ENCODE data around the gene LRRC36.

Gene LRRC36

DNA sequence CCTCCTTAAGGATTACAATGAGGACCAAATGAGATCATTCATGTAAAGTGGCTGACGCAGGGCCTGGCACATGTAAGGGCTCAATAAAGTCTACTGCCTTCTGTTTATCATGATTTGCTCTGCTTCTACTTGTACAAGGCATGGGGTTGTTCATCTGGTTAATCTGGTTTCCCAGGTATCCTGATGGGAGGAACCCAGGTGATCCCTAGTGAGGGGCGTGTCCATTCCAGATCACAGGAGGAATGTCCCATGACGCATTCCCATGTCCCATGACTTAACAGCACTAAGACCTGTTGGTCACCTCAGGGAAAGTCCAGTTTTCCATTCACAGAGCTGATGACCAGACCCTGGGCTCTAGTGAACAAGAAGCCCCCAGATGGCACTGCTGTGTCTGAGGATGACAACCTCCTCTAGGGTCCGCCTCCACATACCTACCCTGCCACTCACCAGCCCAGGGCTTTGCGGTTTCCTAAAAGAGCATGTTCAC lies 78.2 kb downstream of the LRRC36 start:
- TF ChIP-seq, protein P1, sequence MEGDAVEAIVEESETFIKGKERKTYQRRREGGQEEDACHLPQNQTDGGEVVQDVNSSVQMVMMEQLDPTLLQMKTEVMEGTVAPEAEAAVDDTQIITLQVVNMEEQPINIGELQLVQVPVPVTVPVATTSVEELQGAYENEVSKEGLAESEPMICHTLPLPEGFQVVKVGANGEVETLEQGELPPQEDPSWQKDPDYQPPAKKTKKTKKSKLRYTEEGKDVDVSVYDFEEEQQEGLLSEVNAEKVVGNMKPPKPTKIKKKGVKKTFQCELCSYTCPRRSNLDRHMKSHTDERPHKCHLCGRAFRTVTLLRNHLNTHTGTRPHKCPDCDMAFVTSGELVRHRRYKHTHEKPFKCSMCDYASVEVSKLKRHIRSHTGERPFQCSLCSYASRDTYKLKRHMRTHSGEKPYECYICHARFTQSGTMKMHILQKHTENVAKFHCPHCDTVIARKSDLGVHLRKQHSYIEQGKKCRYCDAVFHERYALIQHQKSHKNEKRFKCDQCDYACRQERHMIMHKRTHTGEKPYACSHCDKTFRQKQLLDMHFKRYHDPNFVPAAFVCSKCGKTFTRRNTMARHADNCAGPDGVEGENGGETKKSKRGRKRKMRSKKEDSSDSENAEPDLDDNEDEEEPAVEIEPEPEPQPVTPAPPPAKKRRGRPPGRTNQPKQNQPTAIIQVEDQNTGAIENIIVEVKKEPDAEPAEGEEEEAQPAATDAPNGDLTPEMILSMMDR (IDR thresholded peaks at IDR 0.05; ENCODE audit: low read depth, low read length, missing control alignments): no peak
- no peak for DNase-seq (ENCODE audit: low read depth)
- H3K4me3 ChIP-seq (ENCODE audit: low read depth, low read length): no peak overlapping the region

DNA sequence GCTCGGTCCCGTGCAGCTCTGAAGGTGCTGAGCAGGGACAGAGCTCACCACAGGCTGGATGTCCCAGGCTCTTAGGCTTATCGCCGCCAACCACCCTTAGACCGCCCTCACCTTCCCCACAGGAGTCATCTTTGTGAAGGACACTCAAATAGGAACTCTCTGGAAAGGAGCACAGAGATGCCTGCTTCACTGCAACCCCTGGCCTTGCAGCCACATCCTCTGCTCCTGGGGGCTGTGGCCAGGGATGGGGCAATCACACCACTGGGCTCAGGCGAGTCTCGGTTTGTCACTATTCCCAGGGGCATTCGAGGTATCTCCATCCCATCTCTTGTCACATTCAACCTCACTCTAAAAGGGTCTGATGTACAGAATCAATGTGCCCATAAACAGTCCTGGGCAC lies 78.7 kb downstream of the LRRC36 start:
- H3K4me3 ChIP-seq (ENCODE audit: low read depth, low read length): no peak overlapping the region
- TF ChIP-seq, protein P1 (IDR thresholded peaks at IDR 0.05; ENCODE audit: low read depth, low read length, missing control alignments): no peak
- DNase-seq (ENCODE audit: low read depth): no peak

DNA sequence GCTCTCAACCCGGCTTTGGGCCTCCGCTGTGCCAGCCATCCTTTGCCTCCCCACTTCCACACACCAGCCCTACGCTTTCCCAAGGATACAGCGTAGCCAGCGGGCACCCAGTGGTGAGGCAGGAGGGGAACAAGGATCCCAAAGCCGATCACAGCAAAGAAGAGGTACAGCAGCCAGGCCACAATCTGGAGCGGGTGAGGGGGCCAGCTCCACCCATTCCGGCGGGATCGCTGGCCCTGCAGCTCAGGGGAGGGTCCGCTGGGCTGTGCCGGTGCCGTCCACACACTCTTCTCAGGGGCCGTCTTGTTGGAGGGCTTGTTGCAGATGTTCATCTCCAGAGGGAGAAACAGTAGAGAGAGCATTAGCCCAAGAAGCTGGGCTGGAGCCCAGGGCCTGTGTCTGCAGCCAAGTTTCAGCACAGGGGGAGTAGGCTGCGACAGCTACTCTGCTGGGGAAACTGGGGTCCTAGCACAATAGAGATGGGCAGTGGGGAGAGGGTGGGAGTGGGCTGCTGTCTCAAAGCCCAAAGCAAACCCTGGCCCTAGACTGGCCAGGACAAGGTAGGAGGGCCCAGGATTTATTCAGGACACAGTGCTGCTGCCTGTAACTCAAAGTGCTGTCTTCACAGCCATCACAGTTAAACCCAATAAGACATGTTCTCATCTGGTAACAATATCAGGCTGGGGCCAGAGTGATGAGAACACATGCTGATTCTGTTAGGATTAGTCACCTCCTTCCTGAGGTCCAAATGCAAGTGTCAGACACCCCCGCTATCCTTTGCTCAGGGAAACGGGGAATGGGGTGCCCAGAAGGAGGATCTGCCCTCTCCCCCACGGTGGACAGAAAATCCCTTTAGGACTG lies 79.7 kb downstream of the LRRC36 start:
- H3K4me3 ChIP-seq (ENCODE audit: low read depth, low read length): no peak overlapping the region
- TF ChIP-seq, protein P1 (IDR thresholded peaks at IDR 0.05; ENCODE audit: low read depth, low read length, missing control alignments): no peak
- DNase-seq (ENCODE audit: low read depth): no peak

DNA sequence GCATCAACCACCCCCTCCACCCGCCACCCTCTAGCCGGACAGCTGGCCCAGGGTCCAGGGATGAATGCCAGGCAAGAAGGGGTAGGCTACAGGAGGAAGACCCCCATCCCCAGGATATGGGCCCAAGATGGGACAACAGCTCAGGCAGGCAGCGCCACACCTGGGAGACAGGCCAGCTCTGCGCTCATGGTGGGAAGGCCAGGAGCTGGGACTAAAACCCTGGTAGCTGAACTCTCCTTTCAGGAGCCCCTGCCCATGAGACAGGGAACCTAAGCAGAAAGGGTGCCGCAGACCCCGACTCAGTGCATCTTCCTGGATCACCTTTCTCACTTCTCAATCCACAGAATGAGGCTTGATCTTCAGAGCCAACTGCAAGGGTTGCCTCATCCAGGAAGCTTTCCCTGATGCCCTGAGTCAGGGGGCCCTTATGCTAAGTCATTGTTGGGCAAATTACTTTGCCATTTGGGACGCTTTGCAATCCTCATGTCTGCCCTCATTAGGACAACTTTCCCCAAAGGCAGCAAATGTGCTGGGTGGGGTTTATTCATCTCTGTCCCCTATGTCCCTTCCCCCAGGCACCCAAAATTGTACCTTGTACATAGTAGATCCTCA lies 80.7 kb downstream of the LRRC36 start:
- DNase-seq (ENCODE audit: low read depth): no peak
- no peak overlapping the region for H3K4me3 ChIP-seq (ENCODE audit: low read depth, low read length)
- TF ChIP-seq, protein P1 (IDR thresholded peaks at IDR 0.05; ENCODE audit: low read depth, low read length, missing control alignments): no peak

DNA sequence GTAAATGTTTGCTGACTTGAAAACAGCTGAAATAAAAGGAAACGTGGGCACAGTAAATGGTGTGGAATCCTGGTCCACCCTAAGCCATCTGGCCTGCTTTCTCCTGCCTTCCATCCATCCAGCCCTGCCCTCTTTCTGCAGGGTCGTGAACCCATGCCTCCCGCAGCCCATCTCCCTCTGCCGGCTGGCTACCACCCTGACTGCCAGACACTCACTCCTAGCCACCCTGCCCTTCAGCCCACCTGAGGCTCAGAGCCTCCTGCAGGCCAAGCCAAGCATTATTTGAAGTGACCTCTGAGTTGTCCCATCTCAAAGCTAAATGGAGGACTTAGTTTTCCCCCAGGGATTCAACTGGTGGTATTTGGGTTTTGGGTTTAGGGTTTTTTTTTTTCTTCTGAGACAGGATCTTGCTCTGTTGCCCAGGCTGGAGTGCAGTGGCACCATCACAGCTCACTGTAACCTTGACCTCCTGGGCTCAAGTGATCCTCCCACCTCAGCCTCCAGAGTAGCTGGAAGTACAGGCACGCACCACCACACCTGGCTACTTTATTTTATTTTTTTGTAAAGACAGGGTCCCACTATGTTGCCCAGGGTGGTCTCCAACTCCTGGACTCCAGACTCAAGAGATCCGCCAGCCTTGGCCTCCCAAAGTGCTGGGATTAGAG lies 81.3 kb downstream of the LRRC36 start:
- DNase-seq (ENCODE audit: low read depth): no peak
- TF ChIP-seq, protein P1 (IDR thresholded peaks at IDR 0.05; ENCODE audit: low read depth, low read length, missing control alignments): no peak
- no peak overlapping the region for H3K4me3 ChIP-seq (ENCODE audit: low read depth, low read length)

DNA sequence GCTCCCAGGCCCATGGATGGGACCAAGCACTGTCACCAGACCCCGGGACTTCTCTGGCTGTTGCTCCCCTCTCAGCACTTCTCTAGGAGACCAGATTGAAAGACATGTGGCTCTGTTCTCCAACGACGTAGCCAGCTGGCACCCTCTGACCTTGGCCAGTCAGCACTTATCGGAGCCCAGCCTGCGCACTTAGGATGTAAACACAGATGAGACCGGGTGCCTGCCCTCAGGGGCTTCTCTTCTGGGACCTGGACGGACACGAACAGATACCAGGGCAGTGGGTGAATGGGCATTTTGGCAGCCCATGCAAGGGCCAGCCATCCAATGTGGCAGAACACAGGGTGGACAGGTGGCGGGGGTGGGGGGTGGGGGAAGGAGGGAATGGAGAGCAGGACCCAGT lies 83.0 kb downstream of the LRRC36 start:
- TF ChIP-seq, protein P1 (IDR thresholded peaks at IDR 0.05; ENCODE audit: low read depth, low read length, missing control alignments): no peak
- no peak for DNase-seq (ENCODE audit: low read depth)
- no peak overlapping the region for H3K4me3 ChIP-seq (ENCODE audit: low read depth, low read length)
